GM12873 (cell line): ENCODE results near the gene RNF212.

ENCODE experiments used
- TF ChIP-seq, protein P1 (sequence below): IDR thresholded peaks from 2 replicates; pipeline ENCODE4 v1.5.1; 2012; ENCODE audit warnings: low read depth, mild to moderate bottlenecking, moderate library complexity, low read length, control low read depth; ENCODE audit not compliant: insufficient read depth; ENCODE audit errors: missing control alignments

Gene RNF212

DNA sequence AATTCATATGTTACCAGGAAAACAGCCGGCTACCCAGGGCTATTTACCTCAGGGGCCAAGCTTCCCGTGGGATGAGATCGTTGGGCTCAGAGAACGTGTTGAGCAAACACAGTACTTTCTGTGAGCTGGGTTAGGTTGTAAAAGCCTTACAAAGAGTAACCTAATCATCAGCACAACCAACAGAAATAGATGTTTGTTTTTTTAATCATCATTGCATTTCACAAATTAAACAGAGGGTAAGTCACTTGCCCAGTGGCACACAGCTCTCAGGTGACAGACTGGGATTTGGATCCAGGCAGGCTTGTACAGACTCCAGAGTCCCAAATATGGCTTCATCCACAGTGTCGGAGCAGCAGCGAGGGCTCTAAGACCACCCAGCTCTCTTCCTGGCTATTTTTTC, 38.9 kb upstream of the RNF212 start:
- TF ChIP-seq, protein P1, sequence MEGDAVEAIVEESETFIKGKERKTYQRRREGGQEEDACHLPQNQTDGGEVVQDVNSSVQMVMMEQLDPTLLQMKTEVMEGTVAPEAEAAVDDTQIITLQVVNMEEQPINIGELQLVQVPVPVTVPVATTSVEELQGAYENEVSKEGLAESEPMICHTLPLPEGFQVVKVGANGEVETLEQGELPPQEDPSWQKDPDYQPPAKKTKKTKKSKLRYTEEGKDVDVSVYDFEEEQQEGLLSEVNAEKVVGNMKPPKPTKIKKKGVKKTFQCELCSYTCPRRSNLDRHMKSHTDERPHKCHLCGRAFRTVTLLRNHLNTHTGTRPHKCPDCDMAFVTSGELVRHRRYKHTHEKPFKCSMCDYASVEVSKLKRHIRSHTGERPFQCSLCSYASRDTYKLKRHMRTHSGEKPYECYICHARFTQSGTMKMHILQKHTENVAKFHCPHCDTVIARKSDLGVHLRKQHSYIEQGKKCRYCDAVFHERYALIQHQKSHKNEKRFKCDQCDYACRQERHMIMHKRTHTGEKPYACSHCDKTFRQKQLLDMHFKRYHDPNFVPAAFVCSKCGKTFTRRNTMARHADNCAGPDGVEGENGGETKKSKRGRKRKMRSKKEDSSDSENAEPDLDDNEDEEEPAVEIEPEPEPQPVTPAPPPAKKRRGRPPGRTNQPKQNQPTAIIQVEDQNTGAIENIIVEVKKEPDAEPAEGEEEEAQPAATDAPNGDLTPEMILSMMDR: no peak

DNA sequence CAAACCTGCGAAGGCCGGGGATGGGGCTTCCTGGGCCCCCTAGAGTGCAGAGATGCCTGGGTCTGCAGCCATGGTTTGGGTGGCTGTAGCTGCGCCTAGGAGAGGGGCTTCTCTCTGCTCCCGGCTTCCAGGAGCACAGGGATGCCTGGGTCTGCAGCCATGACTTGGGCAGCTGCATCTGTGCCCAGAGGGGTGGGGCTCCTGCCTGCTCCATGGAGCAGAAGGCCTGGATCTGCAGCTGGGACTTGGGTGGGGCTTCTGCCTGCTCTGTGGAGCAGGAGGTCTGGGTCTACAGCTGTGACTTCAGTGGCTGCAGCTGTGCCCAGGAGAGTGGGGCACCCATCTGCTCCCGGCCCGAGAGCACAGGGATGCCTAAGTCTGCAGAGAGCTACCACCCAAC, 38.2 kb upstream of the RNF212 start:
- TF ChIP-seq, protein P1: no peak

DNA sequence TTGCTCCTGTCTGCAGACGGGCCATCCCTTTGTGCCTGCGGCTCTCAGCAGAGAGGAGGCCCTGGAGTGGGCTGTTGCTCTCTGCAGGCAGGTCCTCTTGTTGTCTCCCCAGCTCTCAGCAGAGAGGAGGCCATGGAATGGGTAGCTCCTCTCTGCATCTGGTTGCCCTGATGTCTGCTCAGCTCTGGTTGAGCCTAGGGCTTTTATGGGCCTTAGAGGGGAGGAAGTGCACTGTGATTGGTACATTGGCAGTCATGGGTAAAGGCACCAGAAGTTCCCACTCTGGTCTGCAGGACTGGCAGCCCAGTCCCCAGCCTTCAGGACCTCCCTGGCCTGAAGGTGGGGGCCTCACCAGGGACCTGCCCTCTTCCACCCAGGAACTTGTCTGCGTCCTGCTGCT, 37.5 kb upstream of the RNF212 start:
- TF ChIP-seq, protein P1: no peak

DNA sequence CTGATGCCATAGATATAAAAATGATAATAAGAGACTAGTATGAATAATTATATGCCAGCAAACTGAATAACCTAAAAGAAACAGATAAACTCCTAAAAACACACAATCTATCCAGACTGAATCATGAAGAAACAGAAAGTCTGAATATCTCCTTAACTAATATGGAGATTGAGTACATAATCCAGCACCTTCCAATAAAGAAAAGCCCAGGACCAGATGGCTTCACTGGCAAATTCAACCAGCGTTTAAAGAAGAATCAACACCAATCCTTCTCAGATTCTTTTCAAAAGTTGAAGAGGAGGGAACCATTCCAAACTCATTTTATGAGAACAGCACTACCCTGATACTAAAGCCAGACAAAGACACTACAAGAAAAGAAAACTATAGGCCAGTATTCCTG, 26.5 kb upstream of the RNF212 start:
- TF ChIP-seq, protein P1: no peak

DNA sequence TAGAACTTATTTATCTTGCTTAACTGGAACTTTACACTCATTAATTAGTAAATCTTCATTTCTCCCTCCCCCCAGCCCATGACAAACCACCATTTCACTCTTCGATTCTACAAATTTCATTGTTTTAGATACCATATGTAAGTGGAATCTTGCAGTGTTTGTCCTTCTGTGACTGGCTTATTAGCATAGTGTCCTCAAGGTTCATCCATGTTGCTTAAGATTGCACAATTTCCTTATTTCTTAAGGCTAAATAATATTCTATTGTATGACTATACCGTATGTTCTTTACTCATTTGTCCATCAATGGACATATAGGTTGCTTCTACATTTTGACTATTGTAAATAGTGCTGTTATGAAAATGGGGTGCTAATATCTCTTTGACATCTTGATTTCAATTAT, 24.5 kb upstream of the RNF212 start:
- TF ChIP-seq, protein P1: no peak

DNA sequence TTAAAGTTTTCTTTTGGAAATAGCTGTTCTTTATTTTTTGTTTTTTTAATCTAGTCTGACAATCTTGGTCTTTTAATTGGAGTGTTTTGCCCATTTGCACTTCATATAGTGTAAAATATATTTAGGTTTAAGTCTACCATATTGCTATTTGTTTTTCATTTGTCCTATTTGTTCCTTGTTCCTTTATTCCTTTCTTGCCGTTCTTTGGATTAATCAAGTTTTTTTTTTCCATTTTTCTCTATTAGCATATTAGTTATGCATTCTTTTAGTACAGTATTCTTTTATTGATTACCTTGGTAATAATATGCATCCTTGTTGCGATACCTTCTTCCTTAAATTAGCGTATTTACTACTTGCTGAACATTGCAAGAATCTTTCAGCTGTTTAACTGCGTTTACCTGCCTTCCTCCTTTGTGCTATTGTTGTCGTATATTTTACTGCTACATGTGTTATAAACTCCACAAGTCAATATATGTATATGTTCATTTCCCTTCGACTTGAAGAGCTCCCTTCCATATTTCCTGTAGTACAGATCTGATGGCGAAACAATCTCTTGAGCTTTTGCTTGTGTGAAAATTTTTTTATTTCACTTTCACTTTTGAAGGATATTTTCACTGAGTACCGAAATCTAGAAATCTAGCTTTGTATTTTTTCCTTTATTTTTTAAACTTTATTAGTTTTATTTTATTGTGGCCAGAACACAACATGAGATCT, 23.9 kb upstream of the RNF212 start:
- TF ChIP-seq, protein P1: no peak

DNA sequence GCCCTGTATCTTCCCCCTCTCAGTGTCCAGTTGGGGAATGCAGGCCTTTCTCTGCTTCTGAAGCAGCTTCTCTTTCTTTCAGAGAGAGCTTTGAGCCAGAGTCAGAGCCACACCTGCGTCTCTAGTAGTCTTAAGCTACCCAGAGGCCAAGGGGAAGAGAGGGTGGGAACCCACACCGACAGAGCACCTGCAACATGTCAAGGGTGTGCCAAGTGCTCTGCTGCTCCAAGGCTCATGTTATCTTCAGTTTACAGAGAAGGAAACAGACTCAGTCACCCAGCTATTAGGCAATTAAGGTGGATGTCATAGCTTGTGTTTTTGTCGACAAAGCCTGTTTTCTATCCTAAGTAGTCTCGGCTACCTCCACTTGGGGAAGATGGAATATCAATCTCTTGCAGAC, 22.7 kb upstream of the RNF212 start:
- TF ChIP-seq, protein P1: no peak

DNA sequence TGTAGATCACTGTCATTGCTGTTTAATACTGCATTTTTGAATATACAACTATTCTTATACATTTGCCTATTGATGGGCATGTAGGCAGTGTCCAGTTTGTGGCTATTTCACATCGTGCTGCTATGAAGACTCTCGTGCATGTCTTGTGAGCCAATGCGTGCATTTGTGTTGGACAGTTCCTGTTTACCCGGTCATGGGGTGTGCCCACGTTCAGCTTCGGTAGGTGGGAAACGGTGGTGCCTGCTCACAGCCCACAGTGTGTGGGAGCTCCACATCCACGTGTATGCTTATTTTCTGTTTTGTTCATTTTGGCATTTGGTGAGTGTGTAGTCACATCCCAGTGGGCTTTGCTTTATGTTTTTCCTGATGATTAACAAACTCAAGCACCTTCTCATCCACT, 19.7 kb upstream of the RNF212 start:
- TF ChIP-seq, protein P1: no peak
